Measurements from ENCODE around the gene DGKB. TPM values are rescaled to one million over a fixed set of nuclear protein-coding genes. Genes with fewer than 3 reads are reported as not detected.

DGKB gene
- total and polyA plus RNA-seq, 2 donors (not counting 1 experiment from before 2014, with no cell fraction given) = 0.31 TPM; not detected in 1

DNA sequence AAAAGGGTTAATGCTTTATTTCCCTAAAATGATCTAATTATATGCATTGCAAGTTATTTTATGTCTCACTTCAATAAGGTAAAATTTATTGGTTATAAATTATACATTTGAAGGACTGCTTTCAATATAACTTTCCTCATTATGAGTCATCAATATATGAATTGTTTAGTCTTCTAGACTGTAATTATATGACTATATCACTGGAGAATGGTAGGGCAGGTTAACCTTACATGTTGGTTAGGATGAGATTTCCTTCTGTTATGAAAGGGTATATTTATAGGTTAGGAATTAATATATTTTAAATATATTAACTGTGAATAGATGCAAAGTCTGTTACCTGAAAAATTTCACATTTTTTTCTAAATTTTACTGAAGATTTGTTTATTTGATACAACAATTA, 506.7 kb downstream of the DGKB start:
- H3K27me3 ChIP-seq (ENCODE audit: control insufficient read depth, insufficient read depth, low read length) = no peaks in the 10 kb centered on the region
- no peak for DNase-seq (ENCODE audit: low read depth in 2 of 2)
- no peaks in the 10 kb centered on the region for H3K79me2 ChIP-seq (ENCODE audit: control insufficient read depth, insufficient read depth, low read length)
- no peak overlapping the region for H3K27ac ChIP-seq (ENCODE audit: insufficient read depth, low read length)
- no peak for TF ChIP-seq EZH2 (IDR thresholded peaks at IDR 0.05; ENCODE audit: low read length, missing control alignments)
- no peak for TF ChIP-seq CTCF (conservative IDR thresholded peaks at IDR 0.05 in 1 of 2, IDR thresholded peaks at IDR 0.05 in 1 of 2; ENCODE audit: low read depth in 1 of 2, low read length in 2 of 2)
- no peaks in the 10 kb centered on the region for H3K4me1 ChIP-seq (ENCODE audit: control insufficient read depth, extremely low read depth, insufficient read depth, low read length)
- no peaks in the 10 kb centered on the region for H3K9me3 ChIP-seq (ENCODE audit: control insufficient read depth, insufficient read depth, low read depth, low read length)
- H2AFZ ChIP-seq (ENCODE audit: low read length) = no peak overlapping the region
- H3K4me3 ChIP-seq (replicated peaks in 1 of 4; ENCODE audit: control extremely low read depth in 1 of 4, insufficient read depth in 1 of 4, low read depth in 3 of 4, low read length in 4 of 4) = no peak overlapping the region
- H3K4me2 ChIP-seq (ENCODE audit: extremely low read depth, insufficient read depth, low read length) = no peak overlapping the region
- H4K20me1 ChIP-seq (ENCODE audit: control insufficient read depth, extremely low read depth, insufficient read depth, low read length) = no peaks in the 10 kb centered on the region
- H3K36me3 ChIP-seq (ENCODE audit: control insufficient read depth, insufficient read depth, low read length) = no peaks in the 10 kb centered on the region
- H3K9ac ChIP-seq (ENCODE audit: insufficient read depth, low read length) = no peak overlapping the region

DNA sequence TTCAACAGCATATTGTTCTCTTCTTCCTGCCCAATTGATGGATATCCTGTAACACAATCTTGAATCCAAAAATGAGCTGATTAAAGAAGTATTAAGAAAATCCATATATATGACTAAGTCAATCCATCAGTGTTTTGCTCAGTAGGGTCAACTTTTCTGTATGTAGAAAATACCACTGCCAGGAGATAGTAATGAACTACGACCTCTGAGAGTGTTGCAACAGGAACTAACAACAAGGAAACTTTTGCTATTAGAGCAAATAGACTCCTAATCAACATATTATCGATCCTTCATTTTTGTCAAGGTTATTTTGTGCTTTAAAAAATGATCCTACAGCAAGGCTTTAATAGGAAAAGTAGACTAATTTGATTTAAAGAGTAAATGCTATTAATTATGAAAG, 507.8 kb downstream of the DGKB start:
- Histone ChIP-seq H3K4me1 (ENCODE audit: control insufficient read depth, extremely low read depth, insufficient read depth, low read length) (no peaks in the 10 kb centered on the region), H3K36me3 (ENCODE audit: control insufficient read depth, insufficient read depth, low read length) (no peaks in the 10 kb centered on the region), H3K79me2 (ENCODE audit: control insufficient read depth, insufficient read depth, low read length) (no peaks in the 10 kb centered on the region), H3K4me2 (ENCODE audit: extremely low read depth, insufficient read depth, low read length) (no peak overlapping the region), H3K9me3 (ENCODE audit: control insufficient read depth, insufficient read depth, low read depth, low read length) (no peaks in the 10 kb centered on the region), H3K4me3 (replicated peaks in 1 of 4; ENCODE audit: control extremely low read depth in 1 of 4, insufficient read depth in 1 of 4, low read depth in 3 of 4, low read length in 4 of 4) (no peak overlapping the region), H3K27ac (ENCODE audit: insufficient read depth, low read length) (no peak overlapping the region), H4K20me1 (ENCODE audit: control insufficient read depth, extremely low read depth, insufficient read depth, low read length) (no peaks in the 10 kb centered on the region), H3K9ac (ENCODE audit: insufficient read depth, low read length) (no peak overlapping the region), H3K27me3 (ENCODE audit: control insufficient read depth, insufficient read depth, low read length) (no peaks in the 10 kb centered on the region), H2AFZ (ENCODE audit: low read length) (no peak overlapping the region)
- TF ChIP-seq CTCF (conservative IDR thresholded peaks at IDR 0.05 in 1 of 2, IDR thresholded peaks at IDR 0.05 in 1 of 2; ENCODE audit: low read depth in 1 of 2, low read length in 2 of 2) (no peak), EZH2 (IDR thresholded peaks at IDR 0.05; ENCODE audit: low read length, missing control alignments) (no peak)
- DNase-seq (ENCODE audit: low read depth in 2 of 2) = no peak

GRCh38 chr7:14389595-14389994, 513.0 kb downstream of the DGKB start:
- no peaks in the 10 kb centered on the region for H3K27me3 ChIP-seq (ENCODE audit: control insufficient read depth, insufficient read depth, low read length)
- no peaks in the 10 kb centered on the region for H4K20me1 ChIP-seq (ENCODE audit: control insufficient read depth, extremely low read depth, insufficient read depth, low read length)
- H2AFZ ChIP-seq (ENCODE audit: low read length) = no peak overlapping the region
- H3K9ac ChIP-seq (ENCODE audit: insufficient read depth, low read length) = no peak overlapping the region
- no peaks in the 10 kb centered on the region for H3K36me3 ChIP-seq (ENCODE audit: control insufficient read depth, insufficient read depth, low read length)
- H3K27ac ChIP-seq (ENCODE audit: insufficient read depth, low read length) = no peak overlapping the region
- no peak for DNase-seq (ENCODE audit: low read depth in 2 of 2)
- no peak overlapping the region for H3K4me3 ChIP-seq (replicated peaks in 1 of 4; ENCODE audit: control extremely low read depth in 1 of 4, insufficient read depth in 1 of 4, low read depth in 3 of 4, low read length in 4 of 4)
- no peaks in the 10 kb centered on the region for H3K4me1 ChIP-seq (ENCODE audit: control insufficient read depth, extremely low read depth, insufficient read depth, low read length)
- H3K4me2 ChIP-seq (ENCODE audit: extremely low read depth, insufficient read depth, low read length) = no peak overlapping the region
- H3K9me3 ChIP-seq (ENCODE audit: control insufficient read depth, insufficient read depth, low read depth, low read length) = no peaks in the 10 kb centered on the region
- no peaks in the 10 kb centered on the region for H3K79me2 ChIP-seq (ENCODE audit: control insufficient read depth, insufficient read depth, low read length)
- no peak for TF ChIP-seq EZH2 (IDR thresholded peaks at IDR 0.05; ENCODE audit: low read length, missing control alignments)
- TF ChIP-seq CTCF (conservative IDR thresholded peaks at IDR 0.05 in 1 of 2, IDR thresholded peaks at IDR 0.05 in 1 of 2; ENCODE audit: low read depth in 1 of 2, low read length in 2 of 2) = no peak
